Panc1 (cell line): ENCODE measurements around the gene RASGEF1C. TPM values are rescaled to one million over a fixed set of nuclear protein-coding genes. Genes with fewer than 3 reads are reported as not detected.

ENCODE experiments used
- ATAC-seq: fragments of 200-7000 bp; cut with Tn5 transposase; 2 replicates; pipeline ENCODE4 v1.9.1; 2020; ENCODE audit warnings: mild to moderate bottlenecking, moderate library complexity
- BruUV-seq: library from RNA; stranded (reverse); fragments of 400-500 nt; replicated peaks from 2 replicates; lab custom pipeline; 2021; lab: Mats Ljungman, UMichigan
- CTCF ChIA-PET: fragments of 300-600 bp; sonication (Branson Sonifier 250); formaldehyde crosslinking; loops from one replicate; lab custom pipeline; 2022; ENCODE audit warnings: antibody characterized with exemption; lab: Charles Lee
- POLR2A ChIA-PET: fragments of 300-600 bp; sonication (Branson Sonifier 250); formaldehyde crosslinking; loops from one replicate; lab custom pipeline; 2022; ENCODE audit warnings: antibody characterized with exemption; lab: Charles Lee
- DNase-seq: peaks from one replicate; pipeline ENCODE4 v3.0.0-alpha.2; 2010; ENCODE audit warnings: low read depth, low spot score
- H3K27ac ChIP-seq: 2 replicates; pipeline ENCODE4 v1.5.1; 2011; ENCODE audit warnings: mild to moderate bottlenecking, low read length, inconsistent platforms
- H3K27me3 ChIP-seq: fragments of 200-500 bp; sonication (Bioruptor generic); 2 replicates; pipeline ENCODE4 v1.6.0; 2014; ENCODE audit warnings: low read length, inconsistent platforms; ENCODE audit not compliant: control insufficient read depth, insufficient read depth
- H3K36me3 ChIP-seq: fragments of 200-500 bp; sonication (Bioruptor generic); 2 replicates; pipeline ENCODE4 v1.5.1; 2014; ENCODE audit warnings: inconsistent platforms, mild to moderate bottlenecking, low read length, moderate library complexity; ENCODE audit not compliant: control insufficient read depth, insufficient read depth
- H3K4me1 ChIP-seq: 2 replicates; pipeline ENCODE4 v1.5.1; 2011; ENCODE audit warnings: inconsistent platforms, mild to moderate bottlenecking, low read length, moderate library complexity; ENCODE audit not compliant: control insufficient read depth, insufficient read depth
- H3K4me3 ChIP-seq, 2 experiments: 2 replicates each; pipeline ENCODE4 v1.5.1; 2011 to 2012; ENCODE audit warnings: low read depth in 2 of 2, low read length in 2 of 2, mild to moderate bottlenecking in 2 of 2, inconsistent platforms in 1 of 2, moderate library complexity in 1 of 2
- H3K9me3 ChIP-seq: fragments of 200-500 bp; sonication (Bioruptor generic); 2 replicates; pipeline ENCODE4 v1.5.1; 2014; ENCODE audit warnings: low read depth, mild to moderate bottlenecking, inconsistent platforms, low read length, moderate library complexity; ENCODE audit not compliant: control insufficient read depth, insufficient read depth
- POLR2AphosphoS5 ChIP-seq: IDR thresholded peaks from 2 replicates; pipeline ENCODE4 v1.6.1; 2012; ENCODE audit warnings: mild to moderate bottlenecking, low read depth, low read length, moderate library complexity
- SIN3A ChIP-seq: IDR thresholded peaks from 2 replicates; pipeline ENCODE4 v1.6.1; 2012; ENCODE audit warnings: low read depth, mild to moderate bottlenecking, low read length, moderate library complexity, borderline replicate concordance; ENCODE audit not compliant: insufficient read depth
- TCF7L2 ChIP-seq: IDR thresholded peaks from 2 replicates; pipeline ENCODE4 v1.6.1; 2011; ENCODE audit warnings: mild to moderate bottlenecking, low read depth, low read length, inconsistent platforms
- in situ Hi-C: cut with HindIII; loops from 2 replicates; pipeline ENCODE4 v1.10.0; 2016; ENCODE audit warnings: low sequenced_read_pairs, low pct_unique_long_range_greater_than_20kb
- intact Hi-C: fragments of 100-400 bp; cut with micrococcal nuclease; formaldehyde crosslinking; loops from one replicate; pipeline ENCODE4 v1.10.0; 2022; ENCODE audit not compliant: unreplicated experiment
- total RNA-seq: library from RNA; stranded (reverse); gene quantifications from one replicate; pipeline ENCODE4 v1.2.1, GENCODE V29; 2021; ENCODE audit not compliant: unreplicated experiment
- TF ChIP-seq, protein P1 (sequence below): fragments of 450-650 bp; IDR thresholded peaks from 2 replicates; pipeline ENCODE4 v1.5.1; 2017; ENCODE audit warnings: mild to moderate bottlenecking
- TF ChIP-seq, protein P2 (sequence below), 2 experiments: IDR thresholded peaks; 2 replicates each; pipeline ENCODE4 v1.6.1; 2011 to 2012; ENCODE audit warnings: low read depth in 2 of 2, control low read depth in 1 of 2, low read length in 1 of 2, mild to moderate bottlenecking in 1 of 2, moderate library complexity in 1 of 2; ENCODE audit not compliant: insufficient read depth in 1 of 2

The RASGEF1C gene
- total RNA-seq, 1 experiment from 2014 or later: 0.49 TPM

DNA sequence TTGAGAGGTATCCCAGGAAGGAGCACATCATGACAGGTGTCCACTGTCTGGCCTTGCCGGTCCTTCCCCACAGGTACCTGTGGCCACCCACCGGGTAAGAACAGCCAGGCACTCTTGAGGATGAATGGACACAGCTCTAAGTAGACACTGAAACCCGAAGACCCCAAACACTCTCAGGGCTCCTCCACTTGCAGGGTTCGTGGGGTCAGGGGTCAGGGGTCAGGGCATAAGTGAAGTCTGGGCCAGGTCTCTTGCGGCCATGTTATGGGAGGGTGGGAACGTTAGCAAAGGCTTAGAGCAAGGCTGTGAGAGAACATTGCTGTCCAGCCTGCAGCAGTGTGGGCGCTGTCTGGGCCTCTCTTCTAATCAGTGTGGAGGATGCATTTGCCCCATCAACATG lies 42.9 kb upstream of the RASGEF1C start:
- no TSS peak for BruUV-seq
- POLR2A ChIA-PET: no interaction called here
- Histone ChIP-seq H3K4me1 (no peaks in the 10 kb centered on the region), H3K4me3 (no peak overlapping the region), H3K27me3 (no peaks in the 10 kb centered on the region), H3K27ac (no peak overlapping the region), H3K36me3 (no peaks in the 10 kb centered on the region; the same call in 1 of the 2 replicates), H3K9me3 (peaks cover 49% of the 10 kb centered on the region)
- CTCF ChIA-PET: no interaction called here
- DNase-seq (no peak), ATAC-seq (no peak)
- in situ Hi-C loops: no loop called here
- TF ChIP-seq TCF7L2 (no peak), POLR2AphosphoS5 (no peak), SIN3A (no peak)
- TF ChIP-seq, protein P1, sequence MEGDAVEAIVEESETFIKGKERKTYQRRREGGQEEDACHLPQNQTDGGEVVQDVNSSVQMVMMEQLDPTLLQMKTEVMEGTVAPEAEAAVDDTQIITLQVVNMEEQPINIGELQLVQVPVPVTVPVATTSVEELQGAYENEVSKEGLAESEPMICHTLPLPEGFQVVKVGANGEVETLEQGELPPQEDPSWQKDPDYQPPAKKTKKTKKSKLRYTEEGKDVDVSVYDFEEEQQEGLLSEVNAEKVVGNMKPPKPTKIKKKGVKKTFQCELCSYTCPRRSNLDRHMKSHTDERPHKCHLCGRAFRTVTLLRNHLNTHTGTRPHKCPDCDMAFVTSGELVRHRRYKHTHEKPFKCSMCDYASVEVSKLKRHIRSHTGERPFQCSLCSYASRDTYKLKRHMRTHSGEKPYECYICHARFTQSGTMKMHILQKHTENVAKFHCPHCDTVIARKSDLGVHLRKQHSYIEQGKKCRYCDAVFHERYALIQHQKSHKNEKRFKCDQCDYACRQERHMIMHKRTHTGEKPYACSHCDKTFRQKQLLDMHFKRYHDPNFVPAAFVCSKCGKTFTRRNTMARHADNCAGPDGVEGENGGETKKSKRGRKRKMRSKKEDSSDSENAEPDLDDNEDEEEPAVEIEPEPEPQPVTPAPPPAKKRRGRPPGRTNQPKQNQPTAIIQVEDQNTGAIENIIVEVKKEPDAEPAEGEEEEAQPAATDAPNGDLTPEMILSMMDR: no peak
- TF ChIP-seq, protein P2, sequence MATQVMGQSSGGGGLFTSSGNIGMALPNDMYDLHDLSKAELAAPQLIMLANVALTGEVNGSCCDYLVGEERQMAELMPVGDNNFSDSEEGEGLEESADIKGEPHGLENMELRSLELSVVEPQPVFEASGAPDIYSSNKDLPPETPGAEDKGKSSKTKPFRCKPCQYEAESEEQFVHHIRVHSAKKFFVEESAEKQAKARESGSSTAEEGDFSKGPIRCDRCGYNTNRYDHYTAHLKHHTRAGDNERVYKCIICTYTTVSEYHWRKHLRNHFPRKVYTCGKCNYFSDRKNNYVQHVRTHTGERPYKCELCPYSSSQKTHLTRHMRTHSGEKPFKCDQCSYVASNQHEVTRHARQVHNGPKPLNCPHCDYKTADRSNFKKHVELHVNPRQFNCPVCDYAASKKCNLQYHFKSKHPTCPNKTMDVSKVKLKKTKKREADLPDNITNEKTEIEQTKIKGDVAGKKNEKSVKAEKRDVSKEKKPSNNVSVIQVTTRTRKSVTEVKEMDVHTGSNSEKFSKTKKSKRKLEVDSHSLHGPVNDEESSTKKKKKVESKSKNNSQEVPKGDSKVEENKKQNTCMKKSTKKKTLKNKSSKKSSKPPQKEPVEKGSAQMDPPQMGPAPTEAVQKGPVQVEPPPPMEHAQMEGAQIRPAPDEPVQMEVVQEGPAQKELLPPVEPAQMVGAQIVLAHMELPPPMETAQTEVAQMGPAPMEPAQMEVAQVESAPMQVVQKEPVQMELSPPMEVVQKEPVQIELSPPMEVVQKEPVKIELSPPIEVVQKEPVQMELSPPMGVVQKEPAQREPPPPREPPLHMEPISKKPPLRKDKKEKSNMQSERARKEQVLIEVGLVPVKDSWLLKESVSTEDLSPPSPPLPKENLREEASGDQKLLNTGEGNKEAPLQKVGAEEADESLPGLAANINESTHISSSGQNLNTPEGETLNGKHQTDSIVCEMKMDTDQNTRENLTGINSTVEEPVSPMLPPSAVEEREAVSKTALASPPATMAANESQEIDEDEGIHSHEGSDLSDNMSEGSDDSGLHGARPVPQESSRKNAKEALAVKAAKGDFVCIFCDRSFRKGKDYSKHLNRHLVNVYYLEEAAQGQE (IDR thresholded peaks at IDR 0.05; ENCODE audit: insufficient read depth in 1 of 2, low read depth in 2 of 2, low read length in 1 of 2): no peak
- intact Hi-C loops: no loop called here

DNA sequence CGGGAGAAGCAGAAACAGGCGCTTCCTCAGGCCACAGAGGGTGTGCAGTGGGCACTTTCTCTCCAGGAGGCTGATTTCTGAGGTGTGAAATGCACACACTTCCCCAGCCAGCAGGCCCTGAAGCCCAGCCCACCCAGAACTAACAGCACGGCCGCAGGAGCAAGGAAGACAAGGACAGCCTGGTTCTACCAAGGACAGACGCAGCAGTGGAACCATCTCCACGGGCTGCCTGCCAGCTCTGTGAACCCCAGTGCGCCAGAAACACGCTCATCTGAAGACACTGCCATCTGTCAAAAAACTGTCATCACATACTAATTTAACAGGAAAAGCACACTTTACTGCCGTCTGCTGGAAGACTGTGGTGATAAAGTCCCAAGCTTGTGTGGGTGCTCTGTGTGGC lies 42.1 kb upstream of the RASGEF1C start:
- TF ChIP-seq, protein P2 (IDR thresholded peaks at IDR 0.05; ENCODE audit: insufficient read depth in 1 of 2, low read depth in 2 of 2, low read length in 1 of 2): no peak
- TF ChIP-seq POLR2AphosphoS5: no peak
- no peak for TF ChIP-seq TCF7L2
- TF ChIP-seq, protein P1: no peak
- no peak for TF ChIP-seq SIN3A
- POLR2A ChIA-PET: no interaction called here
- in situ Hi-C loops: no loop called here
- no peak overlapping the region for H3K27ac ChIP-seq
- H3K36me3 ChIP-seq: peaks cover 2% of the 10 kb centered on the region; the same call in 1 of the 2 replicates
- DNase-seq: no peak
- ATAC-seq: no peak
- no peaks in the 10 kb centered on the region for H3K27me3 ChIP-seq
- no peaks in the 10 kb centered on the region for H3K4me1 ChIP-seq
- no peak overlapping the region for H3K4me3 ChIP-seq
- CTCF ChIA-PET: no interaction called here
- intact Hi-C loops: no loop called here
- no TSS peak for BruUV-seq
- peaks cover 48% of the 10 kb centered on the region for H3K9me3 ChIP-seq
